ENCODE results near the gene VSIG2.

- TF ChIP-seq CTCF (IDR thresholded peaks at IDR 0.05; ENCODE audit: poor library complexity) (no peak), EZH2phosphoT487 (IDR thresholded peaks at IDR 0.05; ENCODE audit: low read depth, severe bottlenecking, unreplicated experiment) (no peak), EZH2 (IDR thresholded peaks at IDR 0.05; ENCODE audit: borderline replicate concordance) (no peak)
These were observed 3.3 kb downstream of the VSIG2 start for GRCh38 chr11:124748481-124749343.

All from hepatocyte (in vitro differentiated cells).